DOHH2 (cell line): ENCODE data around the gene PTPN22.

Experiments used
- EZH2phosphoT487 ChIP-seq: fragments of 200-600 bp; sonication (generic); IDR thresholded peaks from 2 replicates; pipeline ENCODE4 v1.6.1; 2017; ENCODE audit warnings: borderline replicate concordance, mild to moderate bottlenecking, antibody characterized with exemption, low read length, moderate library complexity, mixed read lengths
- TF ChIP-seq, protein P1 (sequence below): fragments of 200-600 bp; sonication (generic); IDR thresholded peaks from one replicate; pipeline ENCODE4 v1.5.1; 2014; ENCODE audit warnings: antibody characterized with exemption, mild to moderate bottlenecking, low read depth, low read length; ENCODE audit not compliant: poor library complexity, severe bottlenecking

DNA sequence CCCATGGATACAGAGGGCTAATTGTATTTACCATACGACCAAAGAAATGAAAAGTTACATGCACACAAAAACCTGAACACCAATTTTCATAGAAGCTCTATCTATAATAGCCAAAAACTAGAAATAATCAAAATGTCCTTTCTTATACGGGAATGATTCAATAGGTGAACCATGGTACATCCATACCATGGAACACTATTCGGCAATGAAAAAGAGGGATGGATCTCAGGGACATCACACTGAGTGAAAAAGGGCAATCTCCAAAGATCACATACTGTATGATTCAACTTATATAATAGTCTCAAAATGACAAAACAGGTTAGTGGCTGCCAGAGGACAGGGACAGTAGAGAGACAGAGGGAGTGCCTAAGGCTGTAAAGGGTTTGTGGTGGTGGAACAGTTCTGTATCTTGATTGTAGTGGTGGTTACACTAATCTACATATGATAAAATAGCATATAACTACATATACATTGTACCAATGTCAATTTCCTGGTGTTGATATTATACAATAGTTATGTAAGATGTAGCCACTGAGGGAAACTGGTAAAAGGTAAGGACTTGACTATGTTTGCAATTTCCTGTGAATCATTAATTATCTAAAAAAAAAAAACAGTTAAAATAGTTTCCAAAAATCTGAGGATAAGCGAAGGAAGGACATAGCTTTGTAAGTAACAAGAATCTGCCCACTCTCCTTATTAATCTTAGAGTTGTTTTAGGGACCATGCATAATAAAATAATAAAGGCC lies 62.9 kb downstream of the PTPN22 start:
- TF ChIP-seq, protein P1, sequence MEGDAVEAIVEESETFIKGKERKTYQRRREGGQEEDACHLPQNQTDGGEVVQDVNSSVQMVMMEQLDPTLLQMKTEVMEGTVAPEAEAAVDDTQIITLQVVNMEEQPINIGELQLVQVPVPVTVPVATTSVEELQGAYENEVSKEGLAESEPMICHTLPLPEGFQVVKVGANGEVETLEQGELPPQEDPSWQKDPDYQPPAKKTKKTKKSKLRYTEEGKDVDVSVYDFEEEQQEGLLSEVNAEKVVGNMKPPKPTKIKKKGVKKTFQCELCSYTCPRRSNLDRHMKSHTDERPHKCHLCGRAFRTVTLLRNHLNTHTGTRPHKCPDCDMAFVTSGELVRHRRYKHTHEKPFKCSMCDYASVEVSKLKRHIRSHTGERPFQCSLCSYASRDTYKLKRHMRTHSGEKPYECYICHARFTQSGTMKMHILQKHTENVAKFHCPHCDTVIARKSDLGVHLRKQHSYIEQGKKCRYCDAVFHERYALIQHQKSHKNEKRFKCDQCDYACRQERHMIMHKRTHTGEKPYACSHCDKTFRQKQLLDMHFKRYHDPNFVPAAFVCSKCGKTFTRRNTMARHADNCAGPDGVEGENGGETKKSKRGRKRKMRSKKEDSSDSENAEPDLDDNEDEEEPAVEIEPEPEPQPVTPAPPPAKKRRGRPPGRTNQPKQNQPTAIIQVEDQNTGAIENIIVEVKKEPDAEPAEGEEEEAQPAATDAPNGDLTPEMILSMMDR = no peak
- no peak for TF ChIP-seq EZH2phosphoT487
